ENCODE data around the gene GSE1. TPM values are rescaled to one million over a fixed set of nuclear protein-coding genes. Genes with fewer than 3 reads are reported as not detected.
A peak's percentile ranks its signal among the peaks of the same experiment; 100 is the strongest.

The GSE1 gene
- total RNA-seq, 1 experiment from 2014 or later = 10.1 TPM

GRCh38 chr16:85631802-85632393 is 18.8 kb downstream of the GSE1 start:
- DNase-seq (ENCODE audit: low read depth) = no peak

GRCh38 chr16:85632709-85633437 is 19.8 kb downstream of the GSE1 start:
- no peak for DNase-seq (ENCODE audit: low read depth)

DNA sequence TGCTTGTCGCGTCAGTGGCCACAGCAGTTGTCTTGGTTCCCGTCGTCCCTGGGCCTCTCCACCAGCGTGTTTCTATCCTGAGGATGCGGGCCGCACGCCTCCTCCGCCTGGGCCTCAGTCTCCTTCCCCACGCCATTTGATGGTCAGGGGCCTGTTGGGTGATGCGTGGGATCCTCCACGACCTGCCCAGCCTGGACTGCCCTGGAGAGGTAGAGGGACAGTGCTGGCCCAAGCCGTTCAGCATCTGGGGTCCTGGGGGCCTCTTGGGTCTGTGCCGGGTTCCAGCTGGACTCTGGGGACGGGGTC is 20.3 kb downstream of the GSE1 start:
- no peak for DNase-seq (ENCODE audit: low read depth)

DNA sequence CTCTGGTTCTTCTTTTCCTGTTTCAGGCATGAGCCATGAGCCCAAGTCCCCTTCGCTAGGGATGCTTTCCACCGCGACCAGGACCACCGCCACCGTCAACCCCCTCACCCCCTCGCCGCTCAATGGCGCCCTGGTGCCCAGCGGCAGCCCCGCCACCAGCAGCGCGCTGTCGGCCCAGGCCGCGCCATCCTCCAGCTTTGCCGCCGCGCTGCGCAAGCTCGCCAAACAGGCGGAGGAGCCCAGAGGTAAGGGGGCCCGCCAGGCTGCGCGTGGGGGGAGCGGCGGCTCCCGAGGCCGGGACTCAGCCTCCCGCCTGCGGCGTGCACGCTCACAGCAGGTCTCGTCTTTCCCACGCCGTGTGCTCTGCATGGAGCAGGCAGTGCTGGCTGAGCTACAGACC is 20.8 kb downstream of the GSE1 start:
- no peak for DNase-seq (ENCODE audit: low read depth)

- DNase-seq (ENCODE audit: low read depth) = no peak
Measured at GRCh38 chr16:85634747-85635544, 21.8 kb downstream of the GSE1 start.

DNA sequence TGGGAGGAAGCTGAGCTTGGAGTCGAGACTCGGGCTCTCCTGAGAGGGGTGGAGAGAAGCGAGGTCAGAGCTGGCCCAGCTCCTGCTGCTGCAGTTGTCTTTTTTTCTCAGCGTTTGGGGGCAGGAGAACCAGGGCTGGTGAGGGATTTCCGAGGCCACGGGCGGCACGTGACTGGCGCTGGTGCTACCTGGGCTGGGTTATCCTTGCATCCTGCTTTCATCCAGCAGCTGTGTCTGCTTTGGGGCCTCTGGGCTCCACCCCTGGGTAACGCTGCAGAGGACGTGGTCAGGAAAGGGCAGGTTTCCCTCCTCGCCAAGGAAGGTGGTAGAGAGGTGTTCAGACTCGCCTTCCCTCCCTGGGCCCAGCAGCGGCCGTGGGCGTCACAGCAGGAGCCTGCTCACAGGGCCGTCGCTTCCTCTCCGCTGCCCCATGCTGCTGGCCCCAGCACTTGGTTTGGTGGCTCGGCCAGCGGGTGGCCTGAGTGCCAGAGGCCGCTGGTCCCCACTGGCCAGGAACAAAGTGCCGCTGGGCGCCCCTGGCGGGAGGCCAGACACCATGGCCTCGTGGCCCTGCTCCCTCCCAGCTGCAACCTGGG is 22.5 kb downstream of the GSE1 start:
- DNase-seq (ENCODE audit: low read depth) = no peak

DNA sequence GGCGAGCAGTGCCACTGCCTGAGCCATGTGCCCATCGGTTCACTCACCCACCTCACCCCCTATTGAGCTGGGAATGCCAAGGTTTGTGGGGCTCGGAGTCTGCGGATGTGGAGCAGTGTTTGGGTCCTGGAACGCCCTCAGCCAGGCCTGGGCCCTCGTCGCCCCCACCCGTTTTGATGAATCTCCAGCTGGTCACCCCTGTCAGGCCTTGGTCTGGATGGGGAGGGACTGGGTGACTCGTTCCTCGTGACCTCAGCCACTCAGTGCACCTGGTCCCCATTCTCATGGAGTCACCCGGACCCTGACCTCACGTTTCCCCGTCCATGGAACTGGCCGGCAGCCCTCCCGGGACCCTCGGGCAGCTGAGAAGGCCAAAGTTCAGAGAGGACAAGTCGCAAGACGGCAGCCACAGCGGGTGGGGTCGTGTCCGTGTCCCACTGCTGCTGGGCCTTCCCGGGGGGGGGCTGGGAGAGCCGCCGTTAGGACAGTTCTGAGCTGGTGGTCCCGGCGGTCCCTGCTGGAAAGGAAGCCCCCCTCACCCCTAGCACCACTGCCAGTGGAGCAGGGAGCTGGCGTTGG is 23.2 kb downstream of the GSE1 start:
- DNase-seq (ENCODE audit: low read depth) = no peak

- DNase-seq (ENCODE audit: low read depth) = no peak
Measured at GRCh38 chr16:85637061-85637807, 24.1 kb downstream of the GSE1 start.

- no peak for DNase-seq (ENCODE audit: low read depth)
Measured at GRCh38 chr16:85637808-85638647, 24.9 kb downstream of the GSE1 start.

DNA sequence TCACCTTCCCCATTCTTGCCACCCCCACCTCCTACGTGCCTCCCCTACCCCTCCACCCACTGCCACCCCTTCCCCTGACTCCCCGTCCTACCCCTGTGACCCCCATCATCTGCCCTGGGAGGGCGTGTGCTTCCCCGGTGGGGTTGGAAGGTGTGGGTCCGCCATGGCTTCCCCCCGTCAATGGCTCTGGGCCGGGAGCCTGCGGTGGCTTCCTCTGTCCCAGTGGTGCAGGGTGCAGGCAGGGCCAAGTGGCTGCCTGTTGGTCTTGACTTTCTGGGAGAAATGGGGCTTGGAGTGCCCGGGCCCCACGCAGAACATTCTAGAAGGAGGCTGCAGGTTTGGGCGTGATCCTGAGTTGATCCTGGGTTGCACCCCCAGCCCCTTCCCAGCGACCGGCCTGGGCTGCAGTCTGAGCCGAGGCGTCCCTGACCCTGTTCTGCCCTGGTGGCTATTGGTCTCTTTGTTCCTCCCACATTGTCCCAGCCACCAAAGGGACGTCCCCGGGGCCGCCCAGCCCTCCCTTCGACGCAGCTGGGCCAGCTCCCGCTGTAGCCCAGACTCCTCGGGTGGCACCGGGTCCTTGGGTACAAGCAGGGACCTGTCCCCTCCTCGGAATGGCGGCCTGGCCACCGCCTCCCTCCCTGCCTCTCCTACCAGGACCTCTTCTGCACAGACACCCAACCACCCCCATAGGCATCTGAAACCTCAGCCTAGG is 25.7 kb downstream of the GSE1 start:
- no peak for DNase-seq (ENCODE audit: low read depth)

GRCh38 chr16:85639529-85640253 is 26.6 kb downstream of the GSE1 start:
- no peak for DNase-seq (ENCODE audit: low read depth)

DNA sequence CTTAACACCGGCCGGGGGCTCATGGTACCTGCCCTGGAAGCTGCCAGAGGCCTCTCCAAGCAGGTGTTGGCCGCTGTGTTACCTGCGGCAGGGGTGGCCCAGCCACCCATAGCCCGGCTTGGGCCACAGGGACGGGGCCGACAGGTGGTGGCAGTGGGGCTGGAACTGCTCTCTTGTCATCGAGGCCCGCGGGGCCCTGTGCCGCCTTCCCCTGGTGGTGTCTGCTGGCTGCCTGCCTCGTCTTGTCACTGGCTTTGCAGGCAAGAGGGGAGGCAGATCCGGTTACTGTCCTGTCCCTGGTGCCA is 27.1 kb downstream of the GSE1 start:
- no peak for DNase-seq (ENCODE audit: low read depth)

DNA sequence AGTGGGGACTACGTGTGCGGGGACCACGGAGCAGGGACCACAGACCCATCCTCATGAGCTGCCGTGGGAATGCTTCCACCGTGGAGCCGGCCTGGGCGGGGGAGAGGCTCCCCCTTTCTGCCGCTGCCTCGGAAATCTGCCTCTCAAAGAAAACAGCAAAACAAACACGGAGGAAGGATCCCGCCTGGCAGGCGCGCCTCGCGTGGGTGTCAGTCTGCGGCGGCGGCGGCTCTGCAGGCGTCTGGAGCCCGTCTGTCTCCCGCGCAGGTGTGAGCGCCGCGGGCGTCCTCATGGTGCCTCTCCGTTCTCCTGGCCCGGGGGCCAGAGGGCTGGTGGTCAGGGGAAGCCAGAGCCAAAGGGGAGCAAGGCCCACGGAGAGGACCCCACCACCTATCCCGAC is 27.5 kb downstream of the GSE1 start:
- no peak for DNase-seq (ENCODE audit: low read depth)

DNA sequence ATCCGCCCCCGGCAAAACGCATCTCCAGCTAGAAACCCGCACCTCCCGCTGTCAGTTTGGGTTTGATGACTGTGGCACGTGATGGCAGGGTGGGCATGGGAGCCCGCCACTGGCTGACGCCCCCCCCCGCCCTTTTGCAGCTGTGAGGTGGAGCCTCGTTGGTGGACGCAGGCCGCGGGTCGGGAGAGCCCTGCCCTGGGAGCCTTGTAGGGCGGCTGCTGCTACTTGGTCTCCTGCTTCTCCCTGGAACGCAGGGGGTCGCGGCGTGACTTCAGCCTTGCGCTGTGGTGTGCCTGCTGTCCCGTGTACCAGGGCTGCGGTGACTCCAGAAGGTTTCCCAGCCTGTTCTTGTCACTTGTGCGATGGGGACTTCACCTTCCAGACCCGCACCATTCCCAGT is 28.2 kb downstream of the GSE1 start:
- no peak for DNase-seq (ENCODE audit: low read depth)

- peak; percentile 28 for DNase-seq (ENCODE audit: low read depth)
Measured at GRCh38 chr16:85641776-85642176, 28.7 kb downstream of the GSE1 start.

- DNase-seq (ENCODE audit: low read depth) = no peak
Measured at GRCh38 chr16:85642762-85643358, 29.7 kb downstream of the GSE1 start.

DNA sequence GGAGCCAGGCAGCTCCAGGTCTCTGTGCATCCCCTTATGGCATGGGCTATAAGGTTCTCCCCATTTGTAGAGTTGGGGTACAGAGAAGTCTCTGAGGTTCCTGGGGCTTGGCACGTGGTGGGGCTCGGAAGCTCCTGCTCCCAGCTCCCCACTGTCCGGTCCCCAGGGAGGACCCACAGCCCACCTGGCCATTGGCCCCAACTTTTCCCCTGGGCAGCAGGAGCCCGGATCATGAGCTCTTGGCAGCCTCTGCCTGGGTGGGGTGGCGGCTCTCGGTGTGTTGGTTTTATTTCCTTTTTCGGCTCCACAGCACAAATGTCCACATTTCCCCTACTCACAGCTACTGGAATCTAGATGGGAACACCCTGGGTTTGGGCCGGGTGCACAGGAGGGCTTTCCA is 30.5 kb downstream of the GSE1 start:
- no peak for DNase-seq (ENCODE audit: low read depth)

- DNase-seq (ENCODE audit: low read depth) = no peak
Measured at GRCh38 chr16:85644093-85644712, 31.1 kb downstream of the GSE1 start.
